Middle frontal gyrus (tissue), 1 donor: ENCODE results near the gene KIAA1614.

Experiments
- DNase-seq: peaks from one replicate; pipeline ENCODE4 v3.0.0-alpha.2; 2015; ENCODE audit warnings: low spot score; ENCODE audit errors: extremely low spot score

KIAA1614 gene

DNA sequence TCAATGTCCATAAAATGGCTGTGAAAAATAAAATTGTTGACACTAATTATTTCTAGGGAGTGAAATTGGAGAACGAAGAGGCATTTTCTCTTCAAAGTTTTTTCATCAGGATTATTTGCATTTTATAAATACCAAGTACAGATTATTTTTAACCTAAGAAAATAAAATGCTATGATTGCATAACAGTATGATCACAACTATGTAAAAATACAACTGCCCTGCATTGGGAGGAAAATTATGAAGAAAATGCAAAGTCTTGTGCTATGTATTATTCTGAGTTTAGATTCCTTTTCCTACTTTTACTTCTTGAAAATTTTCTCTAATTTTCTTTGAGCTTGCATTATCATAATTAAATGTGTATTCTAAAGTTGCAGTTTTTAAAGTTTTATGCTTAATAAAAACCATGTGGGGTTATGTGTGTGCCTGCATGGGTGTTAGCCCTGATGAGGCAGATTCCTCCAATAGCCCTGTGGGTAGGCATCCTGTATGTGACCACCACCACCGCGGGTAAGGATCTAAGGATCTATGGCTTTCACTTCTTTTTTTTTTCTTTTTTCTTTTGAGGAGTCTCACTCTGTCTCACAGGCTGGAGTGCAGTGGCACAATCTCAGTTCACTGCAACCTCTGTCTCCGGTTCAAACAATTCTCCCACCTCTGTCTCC lies 85.3 kb downstream of the KIAA1614 start:
- no peak for DNase-seq
